SU-DHL-6 (cell line): ENCODE measurements around the gene TFAP2E.
A peak's percentile ranks its signal among the peaks of the same experiment; 100 is the strongest.

ENCODE experiments used
- H2AFZ ChIP-seq: fragments of 200-600 bp; sonication (generic); 2 replicates; pipeline ENCODE4 v1.6.1; 2014; ENCODE audit warnings: low read depth, mild to moderate bottlenecking, moderate library complexity, mixed read lengths, antibody characterized with exemption, low read length; ENCODE audit not compliant: severe bottlenecking
- H3F3A ChIP-seq: fragments of 200-600 bp; shearing (Covaris generic); 2 replicates; pipeline ENCODE4 v1.6.0; 2016; ENCODE audit warnings: antibody characterized with exemption, mild to moderate bottlenecking; ENCODE audit not compliant: insufficient read depth
- H3K27ac ChIP-seq: fragments of 200-600 bp; sonication (generic); 2 replicates; pipeline ENCODE4 v1.5.1; 2016; ENCODE audit warnings: low read depth, mild to moderate bottlenecking, low read length, moderate library complexity, mixed read lengths
- H3K27me3 ChIP-seq: fragments of 200-600 bp; sonication (generic), shearing (Covaris generic); 2 replicates; pipeline ENCODE4 v1.6.0; 2014; ENCODE audit warnings: mild to moderate bottlenecking, low read length
- H3K36me3 ChIP-seq: fragments of 200-600 bp; sonication (generic); 2 replicates; pipeline ENCODE4 v1.6.1; 2014; ENCODE audit warnings: mild to moderate bottlenecking, low read length, mixed read lengths
- H3K4me2 ChIP-seq: fragments of 300-600, 200-600 bp; shearing (Covaris generic), sonication (generic); 2 replicates; pipeline ENCODE4 v1.6.0; 2014; ENCODE audit warnings: low read length, low read depth, mild to moderate bottlenecking; ENCODE audit not compliant: poor library complexity, severe bottlenecking
- H3K4me3 ChIP-seq: fragments of 200-600 bp; sonication (generic); 2 replicates; pipeline ENCODE4 v1.5.1; 2014; ENCODE audit warnings: antibody characterized with exemption, low read length, mild to moderate bottlenecking, mixed read lengths; ENCODE audit not compliant: insufficient read depth, poor library complexity, severe bottlenecking
- H3K79me2 ChIP-seq: fragments of 200-600 bp; sonication (generic); 2 replicates; pipeline ENCODE4 v1.6.1; 2014; ENCODE audit warnings: mild to moderate bottlenecking, low read length, moderate library complexity; ENCODE audit not compliant: insufficient read depth
- H3K9ac ChIP-seq: fragments of 200-600 bp; sonication (generic); 2 replicates; pipeline ENCODE4 v1.7.0; 2014; ENCODE audit warnings: mild to moderate bottlenecking, low read length
- H3K9me2 ChIP-seq: fragments of 200-600 bp; sonication (generic); replicated peaks from 2 replicates; pipeline ENCODE4 v1.6.1; 2014; ENCODE audit warnings: low read length; ENCODE audit not compliant: insufficient read depth
- H3K9me3 ChIP-seq: fragments of 200-600 bp; sonication (generic); 2 replicates; pipeline ENCODE4 v1.6.1; 2014; ENCODE audit warnings: low read length, mixed read lengths; ENCODE audit not compliant: insufficient read depth
- H4K20me1 ChIP-seq: fragments of 200-600 bp; sonication (generic); 2 replicates; pipeline ENCODE4 v1.6.1; 2014; ENCODE audit warnings: low read depth, mild to moderate bottlenecking, antibody characterized with exemption, low read length, moderate library complexity, mixed read lengths
- EZH2phosphoT487 ChIP-seq: fragments of 200-600 bp; sonication (generic), shearing (Covaris generic); conservative IDR thresholded peaks from 2 replicates; pipeline ENCODE4 v1.6.1; 2018; ENCODE audit warnings: mild to moderate bottlenecking, antibody characterized with exemption, low read length, moderate library complexity, mixed read lengths
- TF ChIP-seq, protein P1 (sequence below): fragments of 200-600 bp; sonication (generic); IDR thresholded peaks from one replicate; pipeline ENCODE4 v1.5.1; 2017; ENCODE audit warnings: antibody characterized with exemption, mild to moderate bottlenecking, low read length, moderate library complexity; ENCODE audit not compliant: insufficient read depth, poor library complexity, severe bottlenecking

The TFAP2E gene

DNA sequence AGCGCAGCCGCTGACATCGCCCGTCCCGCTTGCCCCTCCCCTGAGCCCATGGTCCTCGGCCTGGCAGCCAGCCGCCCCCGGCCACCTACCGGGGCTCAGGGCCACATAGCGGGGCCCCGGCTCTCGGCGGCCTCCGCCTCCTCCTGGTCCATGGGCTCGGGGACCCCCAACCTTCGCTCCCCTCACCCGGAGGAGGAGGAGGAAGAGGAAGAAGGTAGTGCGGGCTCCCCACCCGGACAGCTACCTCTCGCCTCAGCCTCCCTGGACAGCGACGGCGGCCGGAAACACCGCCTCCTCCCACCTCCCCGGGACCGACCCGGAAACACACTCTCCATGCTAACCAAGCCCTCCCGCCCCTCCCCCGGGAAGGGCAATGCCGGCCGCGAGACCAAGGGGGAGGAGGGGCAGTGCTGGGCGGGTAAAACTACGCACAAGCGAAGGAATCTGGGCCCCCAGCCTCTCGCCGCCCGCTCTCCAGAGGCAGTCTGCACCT is 15.9 kb upstream of the TFAP2E start, which contains the start of gene KIAA0319L:
KIAA0319L (minus strand) TSS at position 286 of the 493 bp plus-strand sequence. CDS start 2,912 bp downstream, outside the sequence.
- peak within 1 kb of the TSS; percentile 78 for H2AFZ ChIP-seq
- H3K4me2 ChIP-seq = peak within 1 kb of the TSS; percentile 66
- no peaks in the 10 kb centered on the region for H3K9me2 ChIP-seq
- H3K4me3 ChIP-seq = peak within 1 kb of the TSS; percentile 86
- no peaks in the 10 kb centered on the region for H4K20me1 ChIP-seq
- peak within 1 kb of the TSS; percentile 79 for H3K9ac ChIP-seq
- no peaks in the 10 kb centered on the region for H3K36me3 ChIP-seq
- peaks cover 29% of the 10 kb centered on the region for H3K79me2 ChIP-seq
- H3F3A ChIP-seq = peaks cover 12% of the 10 kb centered on the region; the same call in 1 of the 2 replicates
- TF ChIP-seq, protein P1, sequence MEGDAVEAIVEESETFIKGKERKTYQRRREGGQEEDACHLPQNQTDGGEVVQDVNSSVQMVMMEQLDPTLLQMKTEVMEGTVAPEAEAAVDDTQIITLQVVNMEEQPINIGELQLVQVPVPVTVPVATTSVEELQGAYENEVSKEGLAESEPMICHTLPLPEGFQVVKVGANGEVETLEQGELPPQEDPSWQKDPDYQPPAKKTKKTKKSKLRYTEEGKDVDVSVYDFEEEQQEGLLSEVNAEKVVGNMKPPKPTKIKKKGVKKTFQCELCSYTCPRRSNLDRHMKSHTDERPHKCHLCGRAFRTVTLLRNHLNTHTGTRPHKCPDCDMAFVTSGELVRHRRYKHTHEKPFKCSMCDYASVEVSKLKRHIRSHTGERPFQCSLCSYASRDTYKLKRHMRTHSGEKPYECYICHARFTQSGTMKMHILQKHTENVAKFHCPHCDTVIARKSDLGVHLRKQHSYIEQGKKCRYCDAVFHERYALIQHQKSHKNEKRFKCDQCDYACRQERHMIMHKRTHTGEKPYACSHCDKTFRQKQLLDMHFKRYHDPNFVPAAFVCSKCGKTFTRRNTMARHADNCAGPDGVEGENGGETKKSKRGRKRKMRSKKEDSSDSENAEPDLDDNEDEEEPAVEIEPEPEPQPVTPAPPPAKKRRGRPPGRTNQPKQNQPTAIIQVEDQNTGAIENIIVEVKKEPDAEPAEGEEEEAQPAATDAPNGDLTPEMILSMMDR = no peak
- no peak for TF ChIP-seq EZH2phosphoT487
- H3K9me3 ChIP-seq = no peaks in the 10 kb centered on the region
- peak within 1 kb of the TSS; percentile 72 for H3K27ac ChIP-seq
- no peaks in the 10 kb centered on the region for H3K27me3 ChIP-seq

DNA sequence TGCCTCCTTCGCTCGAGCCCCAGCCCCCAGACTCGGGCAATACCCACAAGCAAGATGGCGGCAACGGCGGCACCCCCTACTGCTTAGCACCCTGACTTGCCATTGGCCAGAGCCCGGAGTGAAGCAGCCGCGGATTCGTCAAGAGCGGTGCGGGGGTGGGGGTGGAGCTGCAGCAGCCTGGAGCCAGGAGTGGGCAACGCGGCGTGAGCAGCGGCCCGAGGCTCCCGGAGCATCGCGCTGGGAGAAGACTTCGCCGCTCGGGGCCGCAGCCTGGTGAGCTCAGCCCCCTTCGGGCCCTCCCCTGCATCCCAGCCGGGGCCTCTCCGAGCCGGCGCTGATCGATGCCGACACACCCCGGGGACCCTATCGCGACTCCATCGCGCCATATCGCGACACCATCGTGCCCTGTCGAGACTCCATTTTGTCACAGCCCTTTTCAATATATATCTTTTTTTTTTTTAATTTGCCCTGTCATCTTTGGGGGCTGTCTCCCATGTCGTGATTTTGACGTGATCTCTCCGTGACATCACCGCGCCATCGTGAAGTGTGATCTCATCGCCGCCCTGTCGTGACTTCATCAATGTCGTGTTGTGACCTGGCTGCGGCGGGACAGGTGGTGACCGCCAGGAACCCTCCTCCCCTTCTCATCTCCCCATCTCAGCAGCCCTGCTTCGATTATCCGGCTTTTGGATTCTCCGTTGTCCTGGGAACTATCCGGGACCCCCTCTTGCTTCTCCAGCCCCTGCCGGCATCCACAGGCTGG is 15.3 kb upstream of the TFAP2E start, which contains the start of gene NCDN:
NCDN (plus strand) TSS at position 189 of the 763 bp plus-strand sequence; CDS start at position 581, 392 bp downstream.
- no peak for TF ChIP-seq EZH2phosphoT487
- TF ChIP-seq, protein P1 = no peak
- Histone ChIP-seq H3F3A (peaks cover 12% of the 10 kb centered on the region; the same call in 1 of the 2 replicates), H3K27me3 (no peaks in the 10 kb centered on the region), H3K9ac (peak within 1 kb of the TSS; percentile 79), H3K36me3 (no peaks in the 10 kb centered on the region), H3K4me2 (peak within 1 kb of the TSS; percentile 66), H4K20me1 (no peaks in the 10 kb centered on the region), H3K79me2 (peaks cover 29% of the 10 kb centered on the region), H3K27ac (peak within 1 kb of the TSS; percentile 72), H3K9me2 (no peaks in the 10 kb centered on the region), H3K4me3 (peak within 1 kb of the TSS; percentile 86), H3K9me3 (no peaks in the 10 kb centered on the region), H2AFZ (peak within 1 kb of the TSS; percentile 78)

DNA sequence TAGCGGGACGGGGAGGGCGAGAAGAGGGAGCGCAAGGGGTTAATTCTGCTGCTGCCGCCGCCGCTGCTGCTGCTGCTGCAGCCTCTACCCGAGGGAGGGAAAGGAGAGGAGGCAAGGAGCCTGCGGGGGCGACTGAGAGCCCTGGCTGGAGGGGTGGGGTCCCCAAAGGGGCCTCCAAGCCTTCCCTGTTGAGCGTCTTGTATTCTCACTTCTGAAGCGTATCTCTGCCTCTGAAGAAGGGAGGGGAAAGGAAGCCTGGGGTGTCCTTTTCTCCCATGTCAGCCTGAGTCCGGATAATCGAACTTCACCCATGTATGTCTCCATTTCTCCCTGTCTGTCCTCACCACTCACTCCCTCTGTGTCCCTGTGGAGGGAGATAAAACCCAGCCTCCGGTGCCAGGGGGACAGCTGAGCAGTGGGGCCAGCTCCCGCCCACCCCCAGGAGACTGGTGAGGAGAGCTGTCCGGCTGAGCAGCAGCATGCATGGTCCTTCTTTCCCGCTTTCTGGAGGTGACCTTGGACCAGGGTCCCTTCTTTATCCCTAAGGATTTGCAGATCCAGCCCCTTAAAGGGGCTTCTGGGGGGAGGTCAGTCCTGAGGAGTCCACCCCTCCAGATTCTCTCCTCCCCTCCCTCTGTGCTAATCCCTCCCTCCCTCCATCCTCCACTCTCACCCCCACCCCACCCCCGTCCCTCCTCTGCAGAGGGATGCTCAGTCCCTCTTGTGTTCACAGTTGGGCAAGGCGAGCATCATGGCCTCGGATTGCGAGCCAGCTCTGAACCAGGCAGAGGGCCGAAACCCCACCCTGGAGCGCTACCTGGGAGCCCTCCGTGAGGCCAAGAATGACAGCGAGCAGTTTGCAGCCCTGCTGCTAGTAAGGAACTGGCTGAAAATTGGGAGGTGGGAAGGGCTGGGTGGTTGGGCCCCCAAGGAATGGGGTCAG is 14.5 kb upstream of the TFAP2E start:
- Histone ChIP-seq H3K27ac (peak overlapping the region; percentile 47), H2AFZ (peak overlapping the region; percentile 49), H3K4me3 (peak overlapping the region; percentile 86), H3K9ac (peak overlapping the region; percentile 79), H3K9me3 (no peaks in the 10 kb centered on the region), H4K20me1 (no peaks in the 10 kb centered on the region), H3F3A (peaks cover 12% of the 10 kb centered on the region; the same call in 1 of the 2 replicates), H3K9me2 (no peaks in the 10 kb centered on the region), H3K79me2 (peaks cover 29% of the 10 kb centered on the region), H3K27me3 (no peaks in the 10 kb centered on the region), H3K4me2 (peak overlapping the region; percentile 66), H3K36me3 (no peaks in the 10 kb centered on the region)
- TF ChIP-seq, protein P1 = no peak
- TF ChIP-seq EZH2phosphoT487 = no peak
